ENCODE measurements around the gene INTS7.

GRCh38 chr1:211968200-211968834 is 67.0 kb downstream of the INTS7 start:
- TF ChIP-seq CTCF (IDR thresholded peaks at IDR 0.05; ENCODE audit: low read depth, low read length) (no peak), EZH2phosphoT487 (IDR thresholded peaks at IDR 0.05; ENCODE audit: low read depth) (no peak)

Data from OCI-LY3 (cell line).